Stomach smooth muscle (tissue), 2 donors: ENCODE data around the gene DNMT1.

Experiments
- H3K27ac ChIP-seq: one replicate; pipeline ENCODE4 v1.7.0; 2013; ENCODE audit warnings: mild to moderate bottlenecking, low read length, inconsistent platforms
- H3K27me3 ChIP-seq, 2 donors: one replicate each; pipeline ENCODE4 v1.7.0; 2013; ENCODE audit warnings: low read length in 2 of 2; ENCODE audit not compliant: insufficient read depth in 2 of 2, control insufficient read depth in 1 of 2
- H3K36me3 ChIP-seq, 2 donors: one replicate each; pipeline ENCODE4 v1.7.0; 2013; ENCODE audit warnings: low read length in 2 of 2; ENCODE audit not compliant: control insufficient read depth in 2 of 2, insufficient read depth in 2 of 2
- H3K4me1 ChIP-seq: one replicate; pipeline ENCODE4 v1.7.0; 2013; ENCODE audit warnings: low read length; ENCODE audit not compliant: control insufficient read depth, insufficient read depth
- H3K4me3 ChIP-seq, 2 donors: one replicate each; pipeline ENCODE4 v1.7.0; 2013; ENCODE audit warnings: low read length in 2 of 2
- H3K9ac ChIP-seq, 2 donors: one replicate each; pipeline ENCODE4 v1.7.0; 2013; ENCODE audit warnings: low read length in 2 of 2, mild to moderate bottlenecking in 1 of 2
- H3K9me3 ChIP-seq, 2 donors: one replicate each; pipeline ENCODE4 v1.7.0; 2013; ENCODE audit warnings: low read length in 2 of 2; ENCODE audit not compliant: control insufficient read depth in 2 of 2
- donor health status: healthy.
- donor health status: Pancreatic carcinoma.

Gene DNMT1

DNA sequence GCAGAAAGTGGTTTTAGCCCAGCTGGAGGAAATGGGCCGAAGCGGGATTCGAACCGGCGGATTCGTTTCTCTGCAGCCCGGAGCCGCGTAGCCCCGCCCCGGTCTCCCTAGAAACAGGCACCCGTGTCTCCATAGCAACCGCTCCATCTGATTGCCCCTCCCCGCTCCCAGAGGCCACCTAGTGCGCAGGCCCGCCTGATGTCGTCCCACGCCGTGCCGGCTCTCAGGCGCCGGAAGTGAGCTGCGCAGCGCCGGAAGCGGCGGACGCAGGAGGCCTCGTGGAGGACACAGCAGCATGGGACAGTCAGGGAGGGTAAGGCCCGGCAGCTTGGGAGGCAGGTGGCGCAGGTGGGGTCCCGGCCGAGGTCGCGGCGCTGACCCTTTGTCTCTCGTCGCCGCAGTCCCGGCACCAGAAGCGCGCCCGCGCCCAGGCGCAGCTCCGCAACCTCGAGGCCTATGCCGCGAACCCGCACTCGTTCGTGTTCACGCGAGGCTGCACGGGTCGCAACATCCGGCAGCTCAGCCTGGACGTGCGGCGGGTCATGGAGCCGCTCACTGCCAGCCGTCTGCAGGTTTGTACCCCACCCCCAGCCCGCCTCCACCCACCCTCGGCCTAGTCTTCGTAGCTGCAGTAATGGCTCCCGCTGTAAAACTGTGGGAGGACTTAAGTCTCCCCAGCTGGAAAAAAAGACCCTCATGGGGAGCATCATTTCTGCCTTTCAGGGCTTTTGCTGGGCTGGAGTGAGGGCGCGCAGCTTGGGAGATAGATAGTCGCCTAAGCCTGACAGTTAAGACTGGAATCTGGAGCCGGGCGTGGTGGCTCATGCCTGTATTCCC is 88.4 kb downstream of the DNMT1 start, which contains the start of gene PPAN:
Gene PPAN, plus strand, starts transcription at position 263 of the 837 bp plus-strand sequence. Its CDS starts 33 bp downstream, at position 296.
- no peaks in the 10 kb centered on the region for H3K27me3 ChIP-seq
- peaks cover 25 to 31% of the 10 kb centered on the region in 2 donors for H3K36me3 ChIP-seq
- peak within 1 kb of the TSS; percentile 72 to 79 for H3K9ac ChIP-seq
- peaks cover 15% of the 10 kb centered on the region for H3K4me1 ChIP-seq
- H3K4me3 ChIP-seq = peak within 1 kb of the TSS; percentile 58 to 83
- peak within 1 kb of the TSS; percentile 37 for H3K27ac ChIP-seq
- H3K9me3 ChIP-seq = no peaks in the 10 kb centered on the region

- Histone ChIP-seq H3K27ac (no peak overlapping the region), H3K4me1 (peaks cover 15% of the 10 kb centered on the region), H3K9ac (no peak overlapping the region)
Observed at GRCh38 chr19:10105509-10106099, 89.1 kb downstream of the DNMT1 start.

GRCh38 chr19:10104665-10105508 is 89.9 kb downstream of the DNMT1 start:
- peaks cover 15% of the 10 kb centered on the region for H3K4me1 ChIP-seq
- no peak overlapping the region for H3K4me3 ChIP-seq
- no peaks in the 10 kb centered on the region for H3K9me3 ChIP-seq
- no peaks in the 10 kb centered on the region for H3K27me3 ChIP-seq
- H3K36me3 ChIP-seq = peaks cover 18 to 20% of the 10 kb centered on the region in 2 donors
- no peak overlapping the region for H3K27ac ChIP-seq
- H3K9ac ChIP-seq = no peak overlapping the region

More at GRCh38 chr19:10105509-10106099, 89.1 kb downstream of the DNMT1 start:
- H3K4me3 ChIP-seq = peak overlapping the region; percentile 58 to 83
- no peaks in the 10 kb centered on the region for H3K9me3 ChIP-seq
- peaks cover 25% of the 10 kb centered on the region in 2 donors for H3K36me3 ChIP-seq
- no peaks in the 10 kb centered on the region for H3K27me3 ChIP-seq

- Histone ChIP-seq H3K4me1 (peaks cover 15% of the 10 kb centered on the region), H3K27ac (no peak overlapping the region), H3K9me3 (no peaks in the 10 kb centered on the region)
Observed at GRCh38 chr19:10104130-10104513, 90.6 kb downstream of the DNMT1 start.

GRCh38 chr19:10102787-10103236 is 91.9 kb downstream of the DNMT1 start:
- Histone ChIP-seq H3K36me3 (peaks cover 4 to 5% of the 10 kb centered on the region in 2 donors), H3K27ac (no peak overlapping the region), H3K9ac (no peak overlapping the region), H3K27me3 (no peaks in the 10 kb centered on the region), H3K4me3 (no peak overlapping the region), H3K4me1 (peaks cover 15% of the 10 kb centered on the region), H3K9me3 (no peaks in the 10 kb centered on the region)

More at GRCh38 chr19:10104130-10104513, 90.6 kb downstream of the DNMT1 start:
- H3K36me3 ChIP-seq = peaks cover 10 to 13% of the 10 kb centered on the region in 2 donors
- H3K9ac ChIP-seq = no peak overlapping the region
- H3K4me3 ChIP-seq = no peak overlapping the region
- no peaks in the 10 kb centered on the region for H3K27me3 ChIP-seq

GRCh38 chr19:10100163-10100785 is 94.5 kb downstream of the DNMT1 start:
- H3K27ac ChIP-seq = no peak overlapping the region
- no peak overlapping the region for H3K4me3 ChIP-seq
- H3K4me1 ChIP-seq = peaks cover 12% of the 10 kb centered on the region
- H3K27me3 ChIP-seq = no peaks in the 10 kb centered on the region
- no peaks in the 10 kb centered on the region for H3K36me3 ChIP-seq
- H3K9ac ChIP-seq = no peak overlapping the region
- H3K9me3 ChIP-seq = no peaks in the 10 kb centered on the region

DNA sequence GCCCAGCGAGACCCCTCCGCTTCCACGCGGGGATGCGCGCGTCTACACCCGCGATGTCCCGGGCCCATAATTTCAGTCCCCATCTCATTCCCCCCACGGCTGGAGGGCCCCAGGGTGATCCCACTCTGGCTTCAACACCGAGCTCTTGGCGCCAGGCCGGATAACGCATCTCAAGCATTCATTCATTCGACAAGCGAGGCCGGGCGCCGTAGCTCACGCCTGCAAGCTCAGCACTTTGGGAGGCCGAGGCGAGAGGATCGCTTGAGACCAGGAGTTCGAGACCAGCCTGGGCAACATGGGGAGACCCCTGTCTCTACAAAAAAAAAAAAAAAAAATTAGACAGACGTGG is 98.2 kb downstream of the DNMT1 start:
- peak overlapping the region in 1 of 2 donors; percentile 67 for H3K9ac ChIP-seq
- no peaks in the 10 kb centered on the region for H3K9me3 ChIP-seq
- peaks cover 0 to 4% of the 10 kb centered on the region in 2 donors for H3K36me3 ChIP-seq
- H3K4me1 ChIP-seq = peaks cover 13% of the 10 kb centered on the region
- H3K4me3 ChIP-seq = peak overlapping the region; percentile 53 to 70
- H3K27me3 ChIP-seq = no peaks in the 10 kb centered on the region
- H3K27ac ChIP-seq = no peak overlapping the region

DNA sequence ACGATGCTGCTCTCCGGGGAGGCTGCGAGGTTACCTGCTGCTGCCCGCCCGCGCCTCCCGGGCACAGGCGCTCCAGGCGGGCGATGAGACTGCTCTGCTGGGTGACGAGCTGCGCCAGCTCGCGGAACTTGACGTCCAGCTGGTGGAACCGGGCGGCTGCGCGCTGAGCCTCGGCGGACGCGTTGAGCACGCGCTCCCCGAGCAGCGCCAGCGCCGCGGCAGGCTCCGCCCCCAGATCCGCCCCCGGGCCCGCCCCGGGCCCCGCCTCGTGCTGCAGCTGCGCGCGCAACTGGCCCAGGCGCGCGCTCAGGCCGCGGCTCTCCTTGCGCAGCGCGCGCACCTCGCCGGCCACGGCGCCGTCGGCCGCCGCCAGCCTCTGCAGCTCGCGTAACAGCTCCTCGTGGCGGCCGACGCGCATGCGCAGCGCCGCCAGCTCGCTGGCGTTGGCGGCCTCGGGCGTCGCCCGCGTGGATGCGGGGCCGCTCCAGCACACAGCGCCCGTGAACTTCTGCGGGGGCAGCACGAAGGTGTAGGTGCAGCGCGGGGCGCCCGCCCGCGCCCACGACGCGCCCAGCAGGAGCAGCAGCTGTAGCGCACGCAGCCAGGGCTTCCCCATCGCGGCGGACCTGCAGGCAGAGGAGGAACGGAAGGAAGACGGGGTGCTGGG is 98.7 kb downstream of the DNMT1 start:
- Histone ChIP-seq H3K9ac (peak overlapping the region in 1 of 2 donors; percentile 67), H3K27me3 (no peaks in the 10 kb centered on the region), H3K9me3 (no peaks in the 10 kb centered on the region), H3K4me1 (peaks cover 15% of the 10 kb centered on the region), H3K36me3 (peaks cover 0 to 5% of the 10 kb centered on the region in 2 donors), H3K4me3 (peak overlapping the region; percentile 53 to 70), H3K27ac (peak overlapping the region; percentile 66)

GRCh38 chr19:10095622-10095947 is 99.2 kb downstream of the DNMT1 start:
- H3K9ac ChIP-seq = peak overlapping the region in 1 of 2 donors; percentile 40

More at GRCh38 chr19:10095622-10095947, 99.2 kb downstream of the DNMT1 start:
- H3K27ac ChIP-seq = peak overlapping the region; percentile 66
- H3K36me3 ChIP-seq = peaks cover 0 to 9% of the 10 kb centered on the region in 2 donors
- peaks cover 15% of the 10 kb centered on the region for H3K4me1 ChIP-seq
- no peaks in the 10 kb centered on the region for H3K9me3 ChIP-seq
- H3K27me3 ChIP-seq = no peaks in the 10 kb centered on the region
- peak overlapping the region; percentile 36 to 57 for H3K4me3 ChIP-seq
